Spleen (tissue), 11 donors: ENCODE data around the gene BOD1L1. TPM values are rescaled to one million over a fixed set of nuclear protein-coding genes. Genes with fewer than 3 reads are reported as not detected.

Source experiments
- DNase-seq: peaks from one replicate; pipeline ENCODE4 v3.0.0-alpha.2; 2020
- H3K27ac ChIP-seq, 8 donors: fragments of 200-600 bp; sonication (generic) in 7 of 8; 1 replicate in 4 of 8; 2 replicates in 4 of 8; pipeline versions ENCODE4 v1.5.0 to v1.8.0; 2016 to 2021; ENCODE audit warnings: inconsistent platforms in 4 of 8, mild to moderate bottlenecking in 4 of 8, moderate library complexity in 1 of 8
- H3K27me3 ChIP-seq, 7 donors: fragments of 200-600 bp; sonication (generic) in 6 of 7; replicated peaks in 1 of 7; 1 replicate in 4 of 7; 2 replicates in 3 of 7; pipeline versions ENCODE4 v1.5.0 to v1.8.0; 2016 to 2021; ENCODE audit warnings: inconsistent platforms in 3 of 7, mild to moderate bottlenecking in 1 of 7
- H3K36me3 ChIP-seq, 6 donors: fragments of 200-600 bp; sonication (generic) in 5 of 6; 1 replicate in 4 of 6; 2 replicates in 2 of 6; pipeline versions ENCODE4 v1.5.0 to v1.8.0; 2016 to 2021; ENCODE audit warnings: inconsistent platforms in 2 of 6
- H3K4me1 ChIP-seq, 6 donors: fragments of 200-600 bp; sonication (generic) in 5 of 6; 1 replicate in 3 of 6; 2 replicates in 3 of 6; pipeline versions ENCODE4 v1.5.0 to v1.8.0; 2016 to 2021; ENCODE audit warnings: inconsistent platforms in 3 of 6
- H3K4me3 ChIP-seq, 8 donors: fragments of 200-600 bp; sonication (generic) in 7 of 8; 1 replicate in 4 of 8; 2 replicates in 4 of 8; pipeline versions ENCODE4 v1.5.0 to v1.8.0; 2016 to 2021; ENCODE audit warnings: inconsistent platforms in 4 of 8, mild to moderate bottlenecking in 4 of 8, moderate library complexity in 2 of 8
- H3K9me3 ChIP-seq, 8 donors: fragments of 200-600 bp; sonication (generic) in 7 of 8; 1 replicate in 4 of 8; 2 replicates in 4 of 8; pipeline versions ENCODE4 v1.5.0 to v1.8.0; 2016 to 2021; ENCODE audit warnings: inconsistent platforms in 4 of 8
- CTCF ChIP-seq, 11 experiments: fragments of 200-600 bp in 7 of 11; fragments of 450-650 bp in 4 of 11; sonication (generic) in 4 of 11; IDR thresholded peaks in 8 of 11; conservative IDR thresholded peaks in 3 of 11; 1 replicate in 7 of 11; 2 replicates in 4 of 11; pipeline versions ENCODE4 v1.4.0 to v1.8.0; 2016 to 2021; ENCODE audit warnings: antibody characterized with exemption in 11 of 11, inconsistent platforms in 4 of 11, mild to moderate bottlenecking in 1 of 11
- POLR2A ChIP-seq, 3 donors: fragments of 450-650 bp; IDR thresholded peaks; one replicate each; pipeline ENCODE4 v1.5.1; 2017; ENCODE audit warnings: antibody characterized with exemption in 3 of 3, mild to moderate bottlenecking in 1 of 3
- POLR2AphosphoS5 ChIP-seq, 3 donors: sonication (generic); formaldehyde crosslinking; IDR thresholded peaks; one replicate each; pipeline ENCODE4 v1.5.1; 2017; ENCODE audit warnings: antibody characterized with exemption in 3 of 3
- WGBS, 5 donors: extraction: QIAGEN DNeasy Blood & Tissue Kit in 3 of 5; methylation state at CpG; one replicate each; pipeline versions ENCODE4 v1.1.5 to v1.1.7; 2013 to 2018; 5-methylcytosine and 5-hydroxymethylcytosine counted together
- intact Hi-C: fragments of 100-400 bp; cut with DNase I; formaldehyde crosslinking; loops from one replicate; pipeline ENCODE4 v1.15.0; 2023; ENCODE audit warnings: low total_unique reads
- polyA plus RNA-seq, 3 donors: library from polyadenylated mRNA; stranded (reverse); fragments of 200-250 nt; gene quantifications; one replicate each; pipeline ENCODE4 v1.2.1, GENCODE V29; 2013
- total RNA-seq, 7 donors: library from RNA; depleted of rRNA in 3 of 7; stranded (reverse); fragments of >200 nt in 3 of 7; fragmentation: NEBNext Ultra II Directional in 4 of 7; extraction: Animal tissue kit (Norgen Biotek cat#: 25700) in 4 of 7; gene quantifications; one replicate each; pipeline versions ENCODE4 v1.1.0 to v1.2.1, GENCODE V29; 2016 to 2021
- donor health status: healthy with polysubstance abuse.
- donor health status: DM: no; HTN: no; CAD: no; lungs with moderate emphysema.
- donor health status: DM: no; HTN: no; CAD: no.
- donor health status: Bipolar disorder and iron deficiency.
- donor health status: healthy.
- donor health status: DM: no; HTN: no; CAD: no.
- donor health status: DM: yes; HTN: yes; CAD: no.

BOD1L1 gene
- total and polyA plus RNA-seq, 10 donors: 16.2 to 83.3 (median 69.4) TPM

GRCh38 chr4:13654162-13654797 is 26.8 kb upstream of the BOD1L1 start:
- Histone ChIP-seq H3K36me3 (no peaks in the 10 kb centered on the region), H3K4me3 (peak overlapping the region; percentile 40 to 86 (median 52)), H3K9me3 (no peaks in the 10 kb centered on the region), H3K27me3 (peaks cover 0 to 4% (median 0%) of the 10 kb centered on the region in 7 donors), H3K27ac (peak overlapping the region in 1 of 8 donors; percentile 64), H3K4me1 (peaks cover 0 to 28% (median 19%) of the 10 kb centered on the region in 6 donors)
- intact Hi-C loops: no loop called here
- TF ChIP-seq POLR2A (IDR thresholded peaks at IDR 0.05): no peak
- TF ChIP-seq CTCF (IDR thresholded peaks at IDR 0.05 in 8 of 11, conservative IDR thresholded peaks at IDR 0.05 in 3 of 11): peak; percentile 23 to 85 (median 76)
- peak in 2 of 3 donors; percentile 45 to 66 for TF ChIP-seq POLR2AphosphoS5 (IDR thresholded peaks at IDR 0.05)
- peak; percentile 94 for DNase-seq
- 1 to 12% (median 2%) methylated on average over 27 to 31 of the region's 31 CpGs for WGBS, 5 donors

- Histone ChIP-seq H3K9me3 (no peaks in the 10 kb centered on the region), H3K4me1 (peaks cover 0 to 28% (median 19%) of the 10 kb centered on the region in 6 donors), H3K36me3 (no peaks in the 10 kb centered on the region), H3K27me3 (peaks cover 0 to 4% (median 0%) of the 10 kb centered on the region in 7 donors), H3K4me3 (peak overlapping the region in 4 of 8 donors; percentile 51 to 86 (median 55)), H3K27ac (no peak overlapping the region)
- no peak for DNase-seq
- TF ChIP-seq POLR2A (IDR thresholded peaks at IDR 0.05) (no peak), CTCF (IDR thresholded peaks at IDR 0.05 in 8 of 11, conservative IDR thresholded peaks at IDR 0.05 in 3 of 11) (no peak), POLR2AphosphoS5 (IDR thresholded peaks at IDR 0.05) (no peak)
- WGBS, 5 donors: 69 to 81% (median 78%) methylated on average over 3 of the region's 3 CpGs
- intact Hi-C loops: no loop called here
Observed at GRCh38 chr4:13653766-13654161, 26.2 kb upstream of the BOD1L1 start.

GRCh38 chr4:13647031-13647430 is 19.5 kb upstream of the BOD1L1 start:
- Histone ChIP-seq H3K4me1 (peaks cover 0 to 4% (median 0%) of the 10 kb centered on the region in 6 donors), H3K9me3 (no peaks in the 10 kb centered on the region), H3K4me3 (peak overlapping the region in 1 of 8 donors; percentile 24), H3K36me3 (no peaks in the 10 kb centered on the region), H3K27ac (no peak overlapping the region), H3K27me3 (peaks cover 0 to 5% (median 0%) of the 10 kb centered on the region in 7 donors)
- no peak for TF ChIP-seq POLR2AphosphoS5 (IDR thresholded peaks at IDR 0.05)
- no peak for TF ChIP-seq CTCF (IDR thresholded peaks at IDR 0.05 in 8 of 11, conservative IDR thresholded peaks at IDR 0.05 in 3 of 11)
- TF ChIP-seq POLR2A (IDR thresholded peaks at IDR 0.05): no peak
- WGBS, 5 donors: 21 to 29% (median 23%) methylated on average over 6 of the region's 6 CpGs
- intact Hi-C loops: no loop called here
- no peak for DNase-seq

GRCh38 chr4:13645075-13645474 is 17.6 kb upstream of the BOD1L1 start:
- H3K36me3 ChIP-seq: no peaks in the 10 kb centered on the region
- intact Hi-C loops: no loop called here

More at GRCh38 chr4:13645075-13645474, 17.6 kb upstream of the BOD1L1 start:
- Histone ChIP-seq H3K4me1 (peaks cover 0 to 4% (median 0%) of the 10 kb centered on the region in 6 donors), H3K4me3 (no peak overlapping the region), H3K27ac (no peak overlapping the region), H3K9me3 (no peaks in the 10 kb centered on the region), H3K27me3 (peaks cover 0 to 18% (median 0%) of the 10 kb centered on the region in 7 donors)
- DNase-seq: no peak
- TF ChIP-seq POLR2AphosphoS5 (IDR thresholded peaks at IDR 0.05) (no peak), POLR2A (IDR thresholded peaks at IDR 0.05) (no peak), CTCF (IDR thresholded peaks at IDR 0.05 in 8 of 11, conservative IDR thresholded peaks at IDR 0.05 in 3 of 11) (no peak)
- WGBS, 5 donors: 85 to 93% (median 89%) methylated on average over 1 of the region's 1 CpG
